Transverse colon (tissue), 4 donors: ENCODE results near the gene RAE1. TPM values are rescaled to one million over a fixed set of nuclear protein-coding genes. Genes with fewer than 3 reads are reported as not detected.

Source experiments
- DNase-seq: peaks from one replicate; pipeline ENCODE4 v3.0.0-alpha.2; 2019
- H3K27ac ChIP-seq, 4 donors: fragments of 200-600 bp; sonication (generic); 2 replicates each; pipeline ENCODE4 v1.5.1; 2016 to 2018; ENCODE audit warnings: inconsistent platforms in 4 of 4
- H3K27me3 ChIP-seq: fragments of 200-600 bp; sonication (generic); 2 replicates; pipeline ENCODE4 v1.5.1; 2017; ENCODE audit warnings: inconsistent platforms
- H3K36me3 ChIP-seq, 4 donors: fragments of 200-600 bp; sonication (generic); 2 replicates each; pipeline ENCODE4 v1.5.1; 2017 to 2019; ENCODE audit warnings: inconsistent platforms in 4 of 4
- H3K4me1 ChIP-seq, 4 donors: fragments of 200-600 bp; sonication (generic); 2 replicates each; pipeline ENCODE4 v1.5.1; 2017 to 2020; ENCODE audit warnings: inconsistent platforms in 4 of 4
- H3K4me3 ChIP-seq, 4 donors: fragments of 200-600 bp; sonication (generic); 1 replicate in 1 of 4; 2 replicates in 3 of 4; pipeline versions ENCODE4 v1.5.1 to v1.6.1; 2017 to 2019; ENCODE audit warnings: inconsistent platforms in 4 of 4
- H3K9me3 ChIP-seq, 2 donors: fragments of 200-600 bp; sonication (generic); 2 replicates each; pipeline ENCODE4 v1.5.1; 2017 to 2019; ENCODE audit warnings: inconsistent platforms in 2 of 2
- EP300 ChIP-seq: sonication (generic); formaldehyde crosslinking; IDR thresholded peaks from one replicate; pipeline ENCODE4 v1.6.1; 2017; ENCODE audit warnings: antibody characterized with exemption, low read depth
- POLR2A ChIP-seq: fragments of 450-650 bp; IDR thresholded peaks from one replicate; pipeline ENCODE4 v1.6.1; 2016; ENCODE audit warnings: antibody characterized with exemption, mild to moderate bottlenecking, moderate library complexity
- POLR2AphosphoS5 ChIP-seq, 3 donors: sonication (generic); formaldehyde crosslinking; IDR thresholded peaks; one replicate each; pipeline ENCODE4 v1.6.1; 2016; ENCODE audit warnings: antibody characterized with exemption in 3 of 3
- WGBS, 2 donors: methylation state at CpG; one replicate each; pipeline ENCODE4 v1.1.5; 2018; ENCODE audit warnings: low coverage in 1 of 2; 5-methylcytosine and 5-hydroxymethylcytosine counted together
- in situ Hi-C, 4 donors: fragments of 200-750 bp; cut with MboI; loops; one replicate each; pipeline versions ENCODE4 v1.15.0 to v1.15.1; 2017; ENCODE audit warnings: low sequenced_read_pairs in 3 of 4, low pct_ligation_motif_present in 1 of 4, low pct_unique_long_range_greater_than_20kb in 1 of 4
- intact Hi-C: fragments of 100-400 bp; cut with DNase I; formaldehyde crosslinking; loops from one replicate; pipeline ENCODE4 v1.15.1; 2023; ENCODE audit warnings: low total_unique reads
- total RNA-seq, 4 donors: library from RNA; depleted of rRNA; stranded (reverse); fragments of >200 nt; gene quantifications; one replicate each; pipeline ENCODE4 v1.1.0, GENCODE V29; 2016
- TF ChIP-seq, protein P1 (sequence below), 5 experiments: fragments of 200-600 bp in 3 of 5; fragments of 450-650 bp in 2 of 5; sonication (generic) in 3 of 5; IDR thresholded peaks; 1 replicate in 2 of 5; 2 replicates in 3 of 5; pipeline ENCODE4 v1.5.1; 2016 to 2017; ENCODE audit warnings: antibody characterized with exemption in 5 of 5, inconsistent platforms in 3 of 5, mild to moderate bottlenecking in 2 of 5, moderate library complexity in 1 of 5

RAE1 gene
- total RNA-seq, 4 donors from 2014 or later = 5.6 to 29.9 (median 15.2) TPM

DNA sequence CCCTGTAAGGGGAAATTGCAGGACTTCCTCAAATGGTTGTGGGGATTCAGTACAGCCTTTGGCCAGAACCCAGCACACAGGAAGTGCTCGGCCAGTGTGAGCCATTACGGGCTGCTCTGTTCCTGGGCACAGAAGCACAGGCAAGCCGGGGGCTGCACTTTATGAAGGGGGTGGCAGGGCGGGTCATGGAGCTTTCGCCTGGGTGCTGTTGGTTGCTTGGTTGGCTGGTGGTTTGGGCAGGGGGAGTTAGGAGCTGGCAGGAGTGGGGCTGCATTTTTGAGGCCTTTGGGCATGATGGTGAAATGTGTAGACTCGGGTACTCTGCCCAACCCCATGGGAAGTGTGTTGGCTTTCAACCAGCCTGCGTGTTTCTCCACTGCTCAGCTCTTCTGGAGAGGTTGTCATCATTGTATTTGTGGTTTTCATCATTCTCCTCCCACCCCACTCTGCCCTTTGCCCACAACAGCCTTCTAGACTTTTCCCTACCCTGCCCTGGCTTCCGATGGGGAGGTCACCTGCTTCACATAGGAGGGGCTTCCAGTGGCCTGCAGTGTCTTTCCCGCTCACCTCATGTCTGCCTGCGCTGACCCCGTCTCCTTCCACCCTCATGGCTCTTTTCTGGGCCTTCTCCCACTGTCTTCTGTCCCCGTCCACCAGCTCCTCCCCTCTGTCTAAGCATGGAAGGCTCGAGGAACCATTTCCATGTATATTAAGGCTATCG is 24.0 kb downstream of the RAE1 start:
- peaks cover 0 to 60% (median 30%) of the 10 kb centered on the region in 4 donors for H3K36me3 ChIP-seq
- TF ChIP-seq POLR2A (no peak), EP300 (no peak), POLR2AphosphoS5 (IDR thresholded peaks at IDR 0.05) (peak in 1 of 3 donors; percentile 16)
- intact Hi-C loops = loop anchor here (10.0 kb wide), 1 partner anchor 220 kb away; no protein-coding TSS in a partner anchor
- H3K4me1 ChIP-seq = peaks cover 0 to 3% (median 0%) of the 10 kb centered on the region in 4 donors
- peak overlapping the region in 3 of 4 donors; percentile 12 to 36 (median 12) for H3K27ac ChIP-seq
- in situ Hi-C loops = loop anchor here in 2 of 4 donors (25.0 kb wide), 3 partner anchors 212 to 837 kb away; partner anchors contain the start of gene ZBP1 (in 1 of the 2)
- 67 to 87% methylated on average over 1 to 14 of the region's 14 CpGs for WGBS, 2 donors
- H3K4me3 ChIP-seq = peak overlapping the region in 1 of 4 donors; percentile 1
- H3K9me3 ChIP-seq = no peaks in the 10 kb centered on the region
- no peaks in the 10 kb centered on the region for H3K27me3 ChIP-seq
- peak; percentile 28 for DNase-seq

DNA sequence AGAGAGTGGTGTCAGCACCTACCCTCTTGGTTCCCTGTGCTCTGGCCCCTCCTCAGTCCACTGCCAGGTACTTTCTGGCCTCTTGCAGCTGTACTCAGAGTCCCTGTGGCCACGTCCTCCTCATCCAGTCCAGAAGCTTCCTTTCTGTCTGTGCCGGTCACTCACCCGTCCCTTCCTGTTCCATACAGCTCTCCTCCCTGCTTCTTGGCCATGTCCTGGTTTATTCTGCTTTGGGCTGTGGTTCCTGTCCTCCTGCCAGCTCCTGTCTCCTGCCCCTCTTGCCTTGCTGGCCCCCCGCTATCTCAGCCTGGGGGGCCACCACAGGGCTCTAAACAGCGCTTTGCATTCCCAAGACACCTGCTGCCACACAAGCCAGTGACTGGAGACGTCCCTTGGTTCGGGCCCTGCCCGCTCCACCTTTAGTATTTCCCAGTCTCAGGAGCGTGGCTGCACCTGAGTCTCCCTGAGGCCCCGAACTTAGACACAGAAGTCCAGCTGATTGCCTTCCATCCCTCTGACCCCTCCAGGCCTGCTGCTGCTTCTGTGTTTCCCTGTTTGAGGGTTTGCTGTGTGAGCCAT is 24.7 kb downstream of the RAE1 start:
- in situ Hi-C loops (loop anchor here in 2 of 4 donors (25.0 kb wide), 3 partner anchors 212 to 837 kb away; partner anchors contain the start of gene ZBP1 (in 1 of the 2)), intact Hi-C loops (loop anchor here (10.0 kb wide), 1 partner anchor 219 kb away; no protein-coding TSS in a partner anchor)

DNA sequence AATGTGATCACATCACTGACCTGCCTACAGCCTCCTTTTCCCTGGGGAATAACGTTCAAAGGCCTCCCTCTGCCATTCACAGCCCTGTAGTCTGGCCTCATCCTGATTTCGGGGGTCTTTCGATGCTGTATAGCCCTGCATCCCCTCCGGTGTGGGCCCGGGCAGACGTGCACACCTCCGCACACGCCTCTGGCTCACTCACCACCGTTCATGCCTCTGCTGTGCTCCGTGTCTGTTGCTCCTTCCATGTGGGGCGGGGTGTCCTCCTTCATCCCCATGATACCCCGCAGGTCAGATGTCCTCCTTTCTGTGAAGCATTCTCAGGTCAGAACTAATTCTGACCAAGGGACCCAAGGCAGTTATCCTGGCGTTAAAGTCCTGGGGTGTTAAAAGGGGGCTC is 26.3 kb downstream of the RAE1 start:
- peaks cover 0 to 44% (median 21%) of the 10 kb centered on the region in 4 donors for H3K36me3 ChIP-seq
- H3K27me3 ChIP-seq = no peaks in the 10 kb centered on the region
- intact Hi-C loops = loop anchor here (10.0 kb wide), 1 partner anchor 217 kb away; no protein-coding TSS in a partner anchor
- H3K9me3 ChIP-seq = no peaks in the 10 kb centered on the region
- no peak overlapping the region for H3K27ac ChIP-seq
- no peak overlapping the region for H3K4me3 ChIP-seq
- no peak for TF ChIP-seq EP300
- no peak for TF ChIP-seq POLR2AphosphoS5 (IDR thresholded peaks at IDR 0.05)
- no peak for TF ChIP-seq POLR2A
- TF ChIP-seq, protein P1, sequence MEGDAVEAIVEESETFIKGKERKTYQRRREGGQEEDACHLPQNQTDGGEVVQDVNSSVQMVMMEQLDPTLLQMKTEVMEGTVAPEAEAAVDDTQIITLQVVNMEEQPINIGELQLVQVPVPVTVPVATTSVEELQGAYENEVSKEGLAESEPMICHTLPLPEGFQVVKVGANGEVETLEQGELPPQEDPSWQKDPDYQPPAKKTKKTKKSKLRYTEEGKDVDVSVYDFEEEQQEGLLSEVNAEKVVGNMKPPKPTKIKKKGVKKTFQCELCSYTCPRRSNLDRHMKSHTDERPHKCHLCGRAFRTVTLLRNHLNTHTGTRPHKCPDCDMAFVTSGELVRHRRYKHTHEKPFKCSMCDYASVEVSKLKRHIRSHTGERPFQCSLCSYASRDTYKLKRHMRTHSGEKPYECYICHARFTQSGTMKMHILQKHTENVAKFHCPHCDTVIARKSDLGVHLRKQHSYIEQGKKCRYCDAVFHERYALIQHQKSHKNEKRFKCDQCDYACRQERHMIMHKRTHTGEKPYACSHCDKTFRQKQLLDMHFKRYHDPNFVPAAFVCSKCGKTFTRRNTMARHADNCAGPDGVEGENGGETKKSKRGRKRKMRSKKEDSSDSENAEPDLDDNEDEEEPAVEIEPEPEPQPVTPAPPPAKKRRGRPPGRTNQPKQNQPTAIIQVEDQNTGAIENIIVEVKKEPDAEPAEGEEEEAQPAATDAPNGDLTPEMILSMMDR (IDR thresholded peaks at IDR 0.05) = no peak
- WGBS, 2 donors = 88 to 90% methylated on average over 4 to 13 of the region's 13 CpGs
- H3K4me1 ChIP-seq = peaks cover 0 to 8% (median 3%) of the 10 kb centered on the region in 4 donors
- in situ Hi-C loops = loop anchor here in 2 of 4 donors (25.0 kb wide), 3 partner anchors 210 to 835 kb away; partner anchors contain the start of gene ZBP1 (in 1 of the 2)
- no peak for DNase-seq

More for the DNA sequence above, 24.7 kb downstream of the RAE1 start:
- 95 to 100% methylated on average over 1 to 10 of the region's 10 CpGs for WGBS, 2 donors
- H3K9me3 ChIP-seq = no peaks in the 10 kb centered on the region
- no peaks in the 10 kb centered on the region for H3K27me3 ChIP-seq
- peaks cover 0 to 56% (median 27%) of the 10 kb centered on the region in 4 donors for H3K36me3 ChIP-seq
- no peak for DNase-seq
- no peak overlapping the region for H3K4me3 ChIP-seq
- TF ChIP-seq, protein P1 (IDR thresholded peaks at IDR 0.05) = no peak
- TF ChIP-seq POLR2AphosphoS5 (IDR thresholded peaks at IDR 0.05) = no peak
- TF ChIP-seq EP300 = no peak
- no peak for TF ChIP-seq POLR2A
- peak overlapping the region in 3 of 4 donors; percentile 12 to 36 (median 12) for H3K27ac ChIP-seq
- peaks cover 0 to 3% (median 0%) of the 10 kb centered on the region in 4 donors for H3K4me1 ChIP-seq

DNA sequence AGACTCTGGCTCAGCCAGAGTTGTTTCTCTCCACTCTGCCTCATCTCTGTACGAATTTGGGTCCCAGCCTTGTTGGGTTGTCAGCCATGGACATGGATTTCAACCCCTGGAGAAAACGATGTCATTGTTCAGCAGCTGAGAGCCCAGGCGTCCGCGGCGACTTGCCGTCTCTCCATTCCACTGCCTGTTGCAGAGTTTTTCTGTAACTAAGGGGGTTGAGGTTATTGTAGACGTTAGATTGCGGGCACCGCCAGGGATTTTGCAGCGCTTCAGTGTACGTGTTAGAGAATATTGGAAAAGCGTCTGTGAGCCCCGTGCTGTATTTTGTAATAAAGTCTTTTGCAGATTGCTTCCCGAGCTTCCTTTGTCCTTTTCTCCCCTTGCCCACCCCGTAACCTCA is 27.1 kb downstream of the RAE1 start:
- peaks cover 0 to 42% (median 18%) of the 10 kb centered on the region in 4 donors for H3K36me3 ChIP-seq
- no peaks in the 10 kb centered on the region for H3K9me3 ChIP-seq
- no peaks in the 10 kb centered on the region for H3K27me3 ChIP-seq
- no peak overlapping the region for H3K27ac ChIP-seq
- peaks cover 0 to 14% (median 10%) of the 10 kb centered on the region in 4 donors for H3K4me1 ChIP-seq
- no peak for DNase-seq
- no peak overlapping the region for H3K4me3 ChIP-seq
- no peak for TF ChIP-seq POLR2AphosphoS5 (IDR thresholded peaks at IDR 0.05)
- TF ChIP-seq POLR2A = no peak
- TF ChIP-seq EP300 = no peak
- WGBS, 2 donors = 86 to 89% methylated on average over 12 to 16 of the region's 16 CpGs
- intact Hi-C loops = loop anchor here (10.0 kb wide), 1 partner anchor 217 kb away; no protein-coding TSS in a partner anchor
- in situ Hi-C loops = loop anchor here in 2 of 4 donors (25.0 kb wide), 3 partner anchors 209 to 834 kb away; partner anchors contain the start of gene ZBP1 (in 1 of the 2)
